Ecto neural progenitor cell (in vitro differentiated cells): Measurements from ENCODE around the gene EIF3I.

Source experiments
- DNase-seq: peaks from one replicate; pipeline ENCODE4 v3.0.0-alpha.2; 2018; ENCODE audit warnings: low spot score

Gene EIF3I

GRCh38 chr1:32266921-32267591, 44.8 kb downstream of the EIF3I start:
- no peak for DNase-seq

- no peak for DNase-seq
Observed at GRCh38 chr1:32269744-32270143, 47.5 kb downstream of the EIF3I start.

- no peak for DNase-seq
Observed at GRCh38 chr1:32272557-32273390, 50.6 kb downstream of the EIF3I start.

GRCh38 chr1:32273391-32274208, 51.4 kb downstream of the EIF3I start:
- DNase-seq: no peak

- no peak for DNase-seq
Observed at GRCh38 chr1:32274646-32275340, 52.6 kb downstream of the EIF3I start.

GRCh38 chr1:32275424-32275823, 53.2 kb downstream of the EIF3I start:
- DNase-seq: no peak

- no peak for DNase-seq
Observed at GRCh38 chr1:32276032-32276782, 54.0 kb downstream of the EIF3I start.
